CD8-positive, alpha-beta memory T cell (primary cell): ENCODE data around the gene ONECUT2. TPM values are rescaled to one million over a fixed set of nuclear protein-coding genes. Genes with fewer than 3 reads are reported as not detected.

Experiments used
- CTCF ChIA-PET: fragments of 350-600 bp; sonication (Branson Sonifier 250); formaldehyde crosslinking; loops from one replicate; lab custom pipeline; 2021; ENCODE audit warnings: antibody characterized with exemption; lab: Charles Lee
- POLR2A ChIA-PET: fragments of 350-600 bp; sonication (Branson Sonifier 250); formaldehyde crosslinking; loops from one replicate; lab custom pipeline; 2021; ENCODE audit warnings: antibody characterized with exemption; lab: Charles Lee
- DNase-seq, 5 donors: peaks; one replicate each; pipeline versions ENCODE4 v3.0.0 to v3.0.0-alpha.2; 2020 to 2022; ENCODE audit warnings: mixed read lengths in 1 of 5
- H3K27ac ChIP-seq: one replicate; pipeline ENCODE4 v1.7.0; 2013; ENCODE audit warnings: low read depth, mild to moderate bottlenecking, low read length, moderate library complexity
- H3K27me3 ChIP-seq: 2 replicates; pipeline ENCODE4 v1.7.0; 2013; ENCODE audit warnings: low read length, mild to moderate bottlenecking; ENCODE audit not compliant: insufficient read depth, poor library complexity, severe bottlenecking
- H3K36me3 ChIP-seq: 2 replicates; pipeline ENCODE4 v1.7.0; 2013; ENCODE audit warnings: mild to moderate bottlenecking, low read length, moderate library complexity; ENCODE audit not compliant: insufficient read depth
- H3K4me1 ChIP-seq: 2 replicates; pipeline ENCODE4 v1.7.0; 2013; ENCODE audit warnings: mild to moderate bottlenecking, low read length, moderate library complexity; ENCODE audit not compliant: insufficient read depth
- H3K4me3 ChIP-seq: 2 replicates; pipeline ENCODE4 v1.7.0; 2013; ENCODE audit warnings: mild to moderate bottlenecking, low read length
- H3K9me3 ChIP-seq: 2 replicates; pipeline ENCODE4 v1.7.0; 2013; ENCODE audit warnings: mild to moderate bottlenecking, low read length
- H3K27ac Mint-ChIP-seq, 8 donors: one replicate each; pipeline ENCODE4 v1.8.0; 2020 to 2021; ENCODE audit warnings: mixed read lengths in 8 of 8, mild to moderate bottlenecking in 6 of 8, inconsistent platforms in 3 of 8, moderate library complexity in 3 of 8
- H3K27me3 Mint-ChIP-seq, 2 donors: one replicate each; pipeline ENCODE4 v1.8.0; 2020 to 2021; ENCODE audit warnings: mixed read lengths in 2 of 2, mild to moderate bottlenecking in 1 of 2, moderate library complexity in 1 of 2
- H3K36me3 Mint-ChIP-seq, 3 donors: one replicate each; pipeline ENCODE4 v1.8.0; 2020 to 2021; ENCODE audit warnings: mixed read lengths in 3 of 3, inconsistent platforms in 1 of 3, mild to moderate bottlenecking in 1 of 3
- H3K4me1 Mint-ChIP-seq, 3 donors: one replicate each; pipeline ENCODE4 v1.8.0; 2020 to 2021; ENCODE audit warnings: mixed read lengths in 3 of 3, inconsistent platforms in 1 of 3, mild to moderate bottlenecking in 1 of 3
- H3K4me3 Mint-ChIP-seq, 7 donors: one replicate each; pipeline ENCODE4 v1.8.0; 2020 to 2021; ENCODE audit warnings: mixed read lengths in 7 of 7, mild to moderate bottlenecking in 6 of 7, moderate library complexity in 4 of 7, inconsistent platforms in 2 of 7
- H3K9me3 Mint-ChIP-seq, 5 donors: one replicate each; pipeline ENCODE4 v1.8.0; 2020 to 2022; ENCODE audit warnings: mixed read lengths in 5 of 5, mild to moderate bottlenecking in 3 of 5, moderate library complexity in 2 of 5, inconsistent platforms in 1 of 5
- polyA plus RNA-seq: library from polyadenylated mRNA; unstranded; fragments of 300-500 nt; fragmentation: Illumina TruSeq; gene quantifications from one replicate; pipeline ENCODE4 v1.2.3, GENCODE V29; 2021
- total RNA-seq, 2 experiments: library from RNA; stranded (reverse); gene quantifications; one replicate each; pipeline ENCODE4 v1.2.3, GENCODE V29; 2021

The ONECUT2 gene
- total and polyA plus RNA-seq, 3 experiments from 2014 or later = not detected

DNA sequence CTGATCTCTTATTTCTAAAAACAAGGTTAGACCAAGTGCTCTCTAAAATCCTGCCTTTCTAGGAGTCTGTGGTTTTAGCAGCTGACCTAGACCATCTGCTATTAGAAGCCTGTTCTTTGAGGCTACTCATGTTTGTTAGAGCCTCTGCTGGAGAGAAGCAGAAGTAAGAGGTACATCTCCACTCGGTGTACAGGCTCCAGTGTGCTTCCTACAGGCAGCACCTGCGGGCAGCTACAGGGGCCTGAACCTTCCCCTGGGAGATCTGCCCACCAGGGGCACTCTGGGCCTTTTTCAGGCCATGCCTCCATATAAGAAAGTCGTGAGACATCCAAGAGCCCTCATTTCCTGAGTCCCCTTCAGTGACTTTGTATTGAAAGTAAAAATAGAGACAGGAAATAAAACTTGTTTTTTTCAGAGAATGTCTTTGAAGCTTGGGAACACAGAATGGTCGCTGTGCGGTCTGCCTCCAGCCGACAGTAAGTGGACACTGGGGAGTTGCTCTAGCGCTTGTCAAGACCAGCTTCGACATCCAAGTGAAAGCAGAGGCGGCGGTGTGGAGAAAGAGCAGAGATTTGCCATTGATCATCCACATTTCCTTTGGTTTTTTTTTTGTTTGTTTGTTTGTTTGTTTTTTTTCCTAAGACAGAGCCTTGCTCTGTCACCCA, 31.7 kb downstream of the ONECUT2 start:
- H3K4me3 Mint-ChIP-seq = no peak overlapping the region
- Histone ChIP-seq H3K4me3 (no peak overlapping the region), H3K27me3 (no peaks in the 10 kb centered on the region), H3K36me3 (no peaks in the 10 kb centered on the region), H3K9me3 (no peaks in the 10 kb centered on the region), H3K27ac (no peak overlapping the region), H3K4me1 (no peaks in the 10 kb centered on the region)
- peaks cover 21 to 43% of the 10 kb centered on the region in 2 donors for H3K27me3 Mint-ChIP-seq
- no peaks in the 10 kb centered on the region for H3K36me3 Mint-ChIP-seq
- peaks cover 0 to 2% (median 0%) of the 10 kb centered on the region in 5 donors for H3K9me3 Mint-ChIP-seq
- ChIA-PET POLR2A (no interaction called here), CTCF (no interaction called here)
- H3K4me1 Mint-ChIP-seq = no peaks in the 10 kb centered on the region
- no peak for DNase-seq
- no peak overlapping the region for H3K27ac Mint-ChIP-seq

GRCh38 chr18:57469884-57470283, 34.7 kb downstream of the ONECUT2 start:
- H3K4me1 Mint-ChIP-seq = no peaks in the 10 kb centered on the region
- CTCF ChIA-PET = no interaction called here

GRCh38 chr18:57475408-57475807, 40.2 kb downstream of the ONECUT2 start:
- Mint-ChIP-seq H3K4me1 (no peaks in the 10 kb centered on the region), H3K9me3 (no peaks in the 10 kb centered on the region), H3K27me3 (peaks cover 9 to 44% of the 10 kb centered on the region in 2 donors), H3K36me3 (no peaks in the 10 kb centered on the region), H3K27ac (no peak overlapping the region), H3K4me3 (no peak overlapping the region)
- H3K4me3 ChIP-seq = no peak overlapping the region
- DNase-seq = no peak
- H3K27ac ChIP-seq = no peak overlapping the region
- ChIA-PET CTCF (no interaction called here), POLR2A (no interaction called here)
- H3K9me3 ChIP-seq = no peaks in the 10 kb centered on the region
- H3K27me3 ChIP-seq = no peaks in the 10 kb centered on the region
- no peaks in the 10 kb centered on the region for H3K36me3 ChIP-seq
- no peaks in the 10 kb centered on the region for H3K4me1 ChIP-seq

More at GRCh38 chr18:57469884-57470283, 34.7 kb downstream of the ONECUT2 start:
- DNase-seq = no peak
- no peak overlapping the region for H3K27ac Mint-ChIP-seq
- no peak overlapping the region for H3K4me3 Mint-ChIP-seq
- Histone ChIP-seq H3K27ac (no peak overlapping the region), H3K36me3 (no peaks in the 10 kb centered on the region), H3K27me3 (no peaks in the 10 kb centered on the region), H3K4me1 (no peaks in the 10 kb centered on the region), H3K9me3 (no peaks in the 10 kb centered on the region), H3K4me3 (no peak overlapping the region)
- H3K36me3 Mint-ChIP-seq = no peaks in the 10 kb centered on the region
- peaks cover 17 to 42% of the 10 kb centered on the region in 2 donors for H3K27me3 Mint-ChIP-seq
- no peaks in the 10 kb centered on the region for H3K9me3 Mint-ChIP-seq
- POLR2A ChIA-PET = no interaction called here

DNA sequence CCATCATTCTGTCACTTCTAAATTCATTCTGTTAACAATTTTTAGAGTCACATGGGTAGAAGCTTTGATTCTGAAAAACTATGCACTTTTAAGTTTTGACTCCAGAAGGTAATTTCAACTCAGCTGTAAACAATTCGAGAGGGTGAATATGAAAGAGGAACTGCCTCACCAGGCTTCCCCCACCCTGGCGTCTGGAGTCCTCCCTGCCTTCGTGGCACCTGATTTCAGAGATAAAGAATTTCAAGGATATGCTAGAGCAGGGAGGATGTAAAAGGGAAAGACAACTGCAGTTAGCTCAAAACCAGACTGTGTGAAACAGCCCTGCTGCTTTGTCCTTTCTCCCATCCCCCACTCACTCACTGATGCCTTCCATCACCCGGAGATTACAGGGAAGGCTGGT, 40.7 kb downstream of the ONECUT2 start:
- Histone ChIP-seq H3K27me3 (no peaks in the 10 kb centered on the region), H3K9me3 (no peaks in the 10 kb centered on the region), H3K4me1 (no peaks in the 10 kb centered on the region), H3K36me3 (no peaks in the 10 kb centered on the region), H3K4me3 (no peak overlapping the region), H3K27ac (no peak overlapping the region)
- no peak for DNase-seq
- CTCF ChIA-PET = no interaction called here
- Mint-ChIP-seq H3K9me3 (no peaks in the 10 kb centered on the region), H3K36me3 (no peaks in the 10 kb centered on the region), H3K27ac (no peak overlapping the region), H3K4me1 (no peaks in the 10 kb centered on the region), H3K4me3 (no peak overlapping the region), H3K27me3 (peaks cover 6 to 41% of the 10 kb centered on the region in 2 donors)
- POLR2A ChIA-PET = no interaction called here

- no peaks in the 10 kb centered on the region for H3K36me3 Mint-ChIP-seq
- Histone ChIP-seq H3K4me1 (no peaks in the 10 kb centered on the region), H3K27me3 (no peaks in the 10 kb centered on the region), H3K36me3 (no peaks in the 10 kb centered on the region), H3K4me3 (no peak overlapping the region), H3K9me3 (no peaks in the 10 kb centered on the region), H3K27ac (no peak overlapping the region)
- H3K4me1 Mint-ChIP-seq = no peaks in the 10 kb centered on the region
- peaks cover 5 to 25% of the 10 kb centered on the region in 2 donors for H3K27me3 Mint-ChIP-seq
- CTCF ChIA-PET = no interaction called here
- no peaks in the 10 kb centered on the region for H3K9me3 Mint-ChIP-seq
- POLR2A ChIA-PET = no interaction called here
- no peak overlapping the region for H3K27ac Mint-ChIP-seq
- H3K4me3 Mint-ChIP-seq = no peak overlapping the region
- DNase-seq = no peak
Observed at GRCh38 chr18:57480733-57481132, 45.6 kb downstream of the ONECUT2 start.

GRCh38 chr18:57497372-57498294, 62.5 kb downstream of the ONECUT2 start:
- H3K9me3 Mint-ChIP-seq = peaks cover 0 to 2% (median 0%) of the 10 kb centered on the region in 5 donors
- no peaks in the 10 kb centered on the region for H3K36me3 ChIP-seq
- H3K27me3 ChIP-seq = no peaks in the 10 kb centered on the region
- H3K4me3 ChIP-seq = no peak overlapping the region
- no peak overlapping the region for H3K27ac ChIP-seq
- no peaks in the 10 kb centered on the region for H3K4me1 Mint-ChIP-seq
- H3K9me3 ChIP-seq = no peaks in the 10 kb centered on the region
- no peak overlapping the region for H3K27ac Mint-ChIP-seq
- H3K36me3 Mint-ChIP-seq = no peaks in the 10 kb centered on the region
- no peaks in the 10 kb centered on the region for H3K4me1 ChIP-seq
- H3K4me3 Mint-ChIP-seq = no peak overlapping the region
- ChIA-PET POLR2A (no interaction called here), CTCF (no interaction called here)
- DNase-seq = no peak
- H3K27me3 Mint-ChIP-seq = peaks cover 8 to 15% of the 10 kb centered on the region in 2 donors

GRCh38 chr18:57498682-57499256, 63.6 kb downstream of the ONECUT2 start:
- no peak overlapping the region for H3K4me3 ChIP-seq
- Mint-ChIP-seq H3K4me3 (no peak overlapping the region), H3K27ac (no peak overlapping the region), H3K36me3 (no peaks in the 10 kb centered on the region), H3K4me1 (no peaks in the 10 kb centered on the region), H3K27me3 (peaks cover 3 to 5% of the 10 kb centered on the region in 2 donors), H3K9me3 (peaks cover 0 to 2% (median 0%) of the 10 kb centered on the region in 5 donors)
- no peaks in the 10 kb centered on the region for H3K27me3 ChIP-seq
- no peaks in the 10 kb centered on the region for H3K9me3 ChIP-seq
- no peak overlapping the region for H3K27ac ChIP-seq
- ChIA-PET CTCF (no interaction called here), POLR2A (no interaction called here)
- no peaks in the 10 kb centered on the region for H3K4me1 ChIP-seq
- DNase-seq = no peak
- H3K36me3 ChIP-seq = no peaks in the 10 kb centered on the region

DNA sequence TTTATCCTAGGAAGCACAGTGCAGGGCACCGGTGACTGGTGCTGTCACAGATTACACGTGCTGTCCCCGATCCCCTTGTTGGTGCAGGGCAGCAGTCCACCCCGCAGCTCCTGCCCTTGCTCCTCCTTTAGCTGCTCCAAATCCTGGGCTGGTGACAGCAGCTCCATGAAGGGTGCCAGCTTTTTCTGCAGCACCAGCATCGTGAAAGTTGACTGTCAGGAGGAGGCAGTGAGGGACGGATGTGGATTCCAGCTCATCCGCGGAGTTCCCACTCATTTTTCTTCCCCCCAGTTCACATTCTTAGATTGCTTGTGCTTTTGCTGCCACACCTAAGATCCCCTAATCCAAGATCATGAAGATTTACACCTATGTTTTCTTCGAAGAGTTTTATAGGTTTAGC, 67.5 kb downstream of the ONECUT2 start:
- Mint-ChIP-seq H3K36me3 (no peaks in the 10 kb centered on the region), H3K4me1 (no peaks in the 10 kb centered on the region), H3K27me3 (peaks cover 5 to 19% of the 10 kb centered on the region in 2 donors), H3K4me3 (no peak overlapping the region), H3K9me3 (peaks cover 0 to 2% (median 0%) of the 10 kb centered on the region in 5 donors), H3K27ac (no peak overlapping the region)
- H3K27me3 ChIP-seq = no peaks in the 10 kb centered on the region
- no peak overlapping the region for H3K27ac ChIP-seq
- no peak for DNase-seq
- no peaks in the 10 kb centered on the region for H3K36me3 ChIP-seq
- POLR2A ChIA-PET = no interaction called here
- H3K4me1 ChIP-seq = no peaks in the 10 kb centered on the region
- no peak overlapping the region for H3K4me3 ChIP-seq
- H3K9me3 ChIP-seq = no peaks in the 10 kb centered on the region
- CTCF ChIA-PET = no interaction called here
